ENCODE measurements around the gene BMPR1A.

Gene BMPR1A

DNA sequence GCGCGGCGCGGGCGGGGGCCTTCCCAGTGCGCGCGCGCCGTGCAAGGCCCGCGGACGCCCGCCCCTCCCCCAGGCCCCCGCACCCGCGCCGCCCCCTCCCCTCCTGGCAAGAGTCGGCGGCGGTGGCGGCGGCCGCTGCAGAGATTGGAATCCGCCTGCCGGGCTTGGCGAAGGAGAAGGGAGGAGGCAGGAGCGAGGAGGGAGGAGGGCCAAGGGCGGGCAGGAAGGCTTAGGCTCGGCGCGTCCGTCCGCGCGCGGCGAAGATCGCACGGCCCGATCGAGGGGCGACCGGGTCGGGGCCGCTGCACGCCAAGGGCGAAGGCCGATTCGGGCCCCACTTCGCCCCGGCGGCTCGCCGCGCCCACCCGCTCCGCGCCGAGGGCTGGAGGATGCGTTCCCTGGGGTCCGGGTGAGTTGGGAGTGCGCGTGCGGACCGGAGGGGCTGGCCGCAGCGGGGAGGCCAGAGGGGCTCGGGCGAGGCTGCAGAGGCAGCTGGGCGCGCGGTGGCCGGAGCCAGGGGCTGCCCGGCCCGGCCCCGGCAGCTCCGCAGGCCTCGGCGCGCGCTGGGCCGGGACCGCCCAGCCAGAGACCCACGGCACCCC lies at the start of gene BMPR1A:
Gene BMPR1A (plus strand): TSS at position 109 of the 602 bp plus-strand sequence. CDS start 119,400 bp downstream, outside the sequence.
- DNase-seq = no peak

DNA sequence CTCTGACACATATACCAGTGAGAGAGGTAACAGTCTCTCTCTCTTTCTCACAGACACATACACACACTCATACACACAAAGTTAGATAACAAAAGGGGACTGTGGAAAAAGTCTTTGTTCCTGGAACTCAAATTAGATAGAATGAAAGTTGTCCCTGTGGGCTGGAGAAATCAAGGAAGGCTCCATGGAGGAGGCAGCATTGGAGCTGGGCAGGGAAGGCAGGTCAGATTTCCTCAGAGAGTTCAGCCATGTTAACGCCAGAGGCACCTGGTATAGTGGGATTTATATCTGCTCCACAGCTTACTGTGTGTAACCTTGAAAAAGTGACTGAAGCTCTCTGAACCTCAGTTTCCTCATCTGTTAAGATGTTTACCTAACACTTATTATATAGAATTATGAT lies 49.4 kb upstream of the BMPR1A start:
- no peak for DNase-seq

DNA sequence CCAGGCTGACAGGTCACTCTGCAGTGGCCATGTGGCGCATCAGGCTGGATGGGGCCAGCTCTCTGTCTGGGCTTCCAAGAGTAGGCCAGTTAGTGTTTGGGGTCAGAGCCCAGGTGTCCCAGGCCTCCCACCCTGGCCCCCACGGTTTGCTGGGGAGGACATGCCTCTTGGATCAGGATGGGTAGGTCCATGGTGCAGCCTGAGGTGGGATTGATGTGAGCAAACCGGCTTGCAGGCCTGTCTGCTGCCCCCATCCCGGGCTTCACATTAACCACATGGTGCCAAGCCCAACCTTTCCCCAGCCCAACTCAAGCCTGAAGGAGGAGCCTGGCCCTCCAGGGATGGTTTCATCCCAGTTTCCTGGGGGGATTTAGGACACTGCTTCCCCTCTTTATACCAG lies 48.9 kb upstream of the BMPR1A start:
- no peak for DNase-seq

DNA sequence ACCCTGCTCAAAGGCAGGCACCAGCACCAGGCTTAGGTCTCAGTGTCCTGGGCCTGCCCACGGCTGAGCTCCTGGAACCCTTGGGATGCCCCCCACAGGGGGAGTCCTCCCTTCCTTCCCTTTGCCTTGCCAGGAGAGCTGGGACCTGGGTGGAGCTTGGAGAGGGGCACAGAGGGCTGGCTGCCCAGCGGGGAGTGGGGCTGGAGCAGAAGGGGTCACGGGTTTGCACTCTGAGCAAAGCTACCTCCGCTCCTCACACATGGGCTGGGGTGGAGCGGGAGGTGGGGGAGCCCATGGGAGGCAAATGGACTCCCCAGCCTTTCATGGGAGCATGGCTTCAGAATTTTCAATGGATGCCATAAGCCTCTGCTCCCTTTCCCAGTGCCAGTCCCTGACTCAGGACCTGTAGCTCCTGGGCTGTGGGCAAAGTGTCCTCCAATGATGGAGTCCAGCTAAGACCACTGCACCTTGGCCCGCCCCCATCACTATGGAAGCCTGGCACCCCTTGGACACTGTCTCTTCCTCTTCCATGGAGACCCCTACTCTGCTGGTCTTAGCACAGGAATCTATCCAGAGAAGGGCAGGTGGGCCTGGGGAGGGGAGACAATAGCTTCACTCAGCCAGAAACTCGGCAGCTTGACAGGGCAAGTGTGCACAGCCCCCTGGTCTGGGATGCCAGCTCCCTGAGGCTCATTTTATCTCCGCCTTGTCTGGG lies 48.2 kb upstream of the BMPR1A start:
- DNase-seq = no peak

DNA sequence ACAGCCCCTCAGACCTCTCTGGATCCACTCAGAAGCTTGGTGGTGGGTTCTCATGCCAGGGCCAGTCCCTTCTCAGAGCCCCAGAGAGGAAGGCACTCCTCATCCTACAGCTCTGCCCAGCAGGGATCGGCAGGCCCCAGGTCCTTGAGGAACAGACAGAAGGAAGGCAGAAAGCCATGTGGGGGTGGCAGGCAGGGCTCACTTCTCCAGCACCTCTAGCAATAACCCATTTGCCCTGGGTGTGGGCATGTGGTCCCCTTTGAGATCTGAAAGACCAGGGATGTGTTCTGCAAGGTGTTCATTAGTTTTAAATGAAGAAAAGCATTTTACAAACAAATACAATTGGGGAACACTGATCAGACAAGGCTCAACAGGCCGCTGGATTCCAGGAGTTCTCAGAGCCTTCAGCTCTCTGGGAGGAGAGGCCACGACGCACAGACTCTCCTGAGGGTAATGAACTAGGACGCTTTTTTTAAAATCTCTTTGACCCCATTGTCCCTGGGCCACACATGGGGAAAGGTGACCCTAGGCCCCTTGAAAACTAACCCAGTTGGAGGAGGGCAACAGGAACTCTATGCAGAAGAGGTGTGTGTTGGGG lies 47.5 kb upstream of the BMPR1A start:
- no peak for DNase-seq

DNA sequence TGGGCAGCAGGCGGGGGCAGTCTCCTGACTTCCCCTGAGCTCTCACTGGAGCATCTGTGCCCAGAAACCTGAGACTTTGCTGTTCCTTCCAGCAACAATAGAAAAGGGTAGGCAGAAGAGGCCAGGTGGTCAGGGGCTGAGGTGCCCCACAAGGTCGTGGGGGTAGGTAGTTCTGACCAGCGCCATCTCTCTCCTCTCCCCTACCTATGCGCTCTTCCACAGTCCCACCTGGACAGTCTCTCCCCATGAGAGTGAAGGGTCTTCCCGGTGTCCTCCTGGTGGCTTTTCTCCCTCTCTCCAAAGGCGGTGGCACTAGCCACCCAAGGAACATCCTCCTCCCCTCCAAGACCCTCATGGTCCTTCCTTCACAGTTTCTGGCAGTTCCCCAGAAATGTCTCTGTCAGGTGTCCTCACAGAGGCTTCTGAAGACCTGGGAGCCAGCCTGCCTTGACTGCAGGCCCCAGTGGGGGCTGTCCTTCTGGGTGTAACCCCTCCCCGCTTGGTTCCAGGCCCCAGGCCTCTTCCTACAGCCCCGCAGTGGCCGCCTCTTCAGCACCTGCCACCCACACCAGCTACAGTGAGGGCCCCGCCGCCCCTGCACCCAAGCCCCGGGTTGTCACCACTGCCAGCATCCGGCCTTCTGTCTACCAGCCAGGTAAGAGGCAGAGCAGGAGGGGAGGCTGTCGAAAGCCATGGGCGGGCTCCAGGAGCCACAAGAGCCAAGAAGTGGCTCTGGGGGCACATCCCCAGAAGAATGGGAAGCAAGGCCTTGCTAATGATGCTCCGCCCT lies 46.8 kb upstream of the BMPR1A start:
- no peak for DNase-seq

DNA sequence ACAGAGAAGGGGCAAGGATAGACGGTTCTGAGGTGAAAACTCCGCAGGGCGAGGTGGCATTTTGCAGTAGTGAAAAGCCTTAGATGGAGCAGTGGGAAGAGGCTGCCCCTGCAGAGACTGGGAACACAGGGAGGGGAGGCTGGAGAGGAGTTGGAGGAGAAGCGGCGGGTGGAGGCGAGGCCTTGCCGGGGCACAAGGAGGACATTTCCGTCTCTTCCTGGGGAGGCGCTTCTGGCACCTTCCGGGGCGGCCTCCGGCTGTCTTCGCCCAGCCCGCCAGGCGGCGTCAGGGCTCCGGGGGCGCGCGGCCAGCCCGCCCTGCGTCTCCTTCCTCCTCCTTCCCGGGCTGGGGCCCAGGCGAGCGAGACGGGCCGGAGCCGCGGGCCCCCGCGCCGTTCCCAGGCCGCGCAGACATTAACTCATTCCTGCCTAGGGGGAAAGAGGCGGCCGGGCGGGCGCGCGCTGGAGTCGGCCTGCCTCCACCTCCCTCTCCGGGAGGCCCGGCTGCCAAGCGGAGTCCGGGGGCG lies 45.4 kb upstream of the BMPR1A start:
- peak; percentile 81 for DNase-seq

DNA sequence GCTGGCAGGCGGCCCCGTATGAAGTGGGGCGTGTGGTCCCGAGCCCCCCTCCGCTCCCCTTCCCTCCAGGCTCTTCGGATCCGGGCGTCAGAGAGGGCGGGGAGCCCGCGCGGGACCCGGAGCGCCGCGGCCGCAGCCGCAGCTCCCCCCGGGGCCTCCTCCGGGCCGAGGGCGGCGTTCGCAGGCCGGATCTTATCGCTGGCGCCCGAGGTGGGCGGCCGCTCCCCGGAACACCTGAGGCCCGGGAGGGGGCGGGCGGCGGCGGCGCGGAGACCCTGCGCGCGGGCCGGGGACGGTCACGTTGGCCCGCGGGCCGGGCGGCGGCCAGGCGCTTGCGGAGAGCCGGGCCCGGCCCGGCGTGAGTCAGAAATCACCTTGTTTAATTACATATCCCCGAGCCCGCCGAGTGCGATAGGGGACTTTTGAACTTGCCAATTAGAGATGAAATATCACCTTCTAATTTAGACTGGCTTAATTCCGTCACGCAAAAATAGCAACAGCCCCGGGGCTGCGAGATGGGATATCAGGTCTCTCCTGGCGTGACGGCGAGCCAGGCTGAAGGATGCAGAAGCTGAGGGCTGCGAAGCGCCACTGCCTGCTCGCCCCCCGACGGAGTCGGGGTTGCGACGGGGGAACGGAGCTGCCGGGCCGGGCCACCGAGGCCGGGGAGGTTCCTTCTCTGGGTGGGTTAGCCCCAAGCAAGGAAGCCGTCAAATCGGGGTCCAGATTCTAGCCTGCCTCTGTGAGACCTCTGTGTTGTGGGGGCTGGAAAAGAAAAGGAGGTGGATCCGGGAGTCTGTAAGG lies 44.7 kb upstream of the BMPR1A start:
- DNase-seq = peak; percentile 51

DNA sequence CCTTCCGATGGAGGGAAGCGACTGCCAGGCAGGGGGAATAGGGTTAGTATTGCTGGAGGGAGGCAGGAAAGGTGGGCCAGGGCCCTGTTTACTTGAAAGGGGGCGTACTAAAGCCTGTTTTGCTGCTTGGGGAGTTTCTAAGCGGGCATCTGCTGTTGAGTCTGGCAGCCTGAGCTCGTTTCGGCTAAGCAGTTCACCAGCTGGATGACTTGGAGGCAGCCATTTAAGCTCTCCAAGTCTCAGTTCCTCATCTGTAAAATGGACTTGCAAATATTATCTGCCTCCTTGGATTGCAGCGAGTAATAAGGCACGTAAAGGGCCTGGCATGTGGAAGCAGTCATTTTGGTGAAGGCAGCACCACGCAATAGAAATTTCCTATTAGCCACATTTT lies 44.1 kb upstream of the BMPR1A start:
- no peak for DNase-seq

DNA sequence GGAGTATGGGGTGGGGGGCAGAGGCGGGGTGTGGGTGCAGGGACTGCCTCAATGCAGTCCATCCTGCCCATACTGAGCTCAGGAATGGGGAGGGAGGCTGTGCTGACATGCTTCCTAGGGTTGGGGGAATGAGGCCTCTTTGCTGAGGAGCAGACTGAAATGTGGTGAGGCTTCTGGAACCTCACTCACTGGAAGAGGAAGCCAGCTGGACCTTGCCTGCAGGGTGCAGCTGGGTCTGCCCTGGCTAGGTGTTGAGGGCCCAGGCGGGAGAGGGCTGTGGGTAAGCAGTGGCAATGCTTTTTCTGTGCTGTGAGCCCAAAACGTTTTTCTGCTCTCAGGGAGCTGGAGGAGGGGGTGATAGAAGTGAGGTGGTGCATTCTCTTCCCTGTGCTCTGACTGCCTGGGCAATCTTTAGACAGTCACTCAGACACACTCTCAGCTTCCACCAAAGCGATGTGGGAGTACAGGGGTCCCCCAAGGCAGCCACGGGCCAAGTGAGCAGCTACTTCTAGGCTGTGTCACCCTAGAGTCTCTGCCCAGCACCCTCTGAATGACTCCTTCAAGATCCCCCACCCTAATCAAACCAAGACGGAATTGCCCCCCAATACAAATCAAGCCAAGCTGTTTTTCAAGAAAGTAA lies 41.1 kb upstream of the BMPR1A start:
- no peak for DNase-seq

DNA sequence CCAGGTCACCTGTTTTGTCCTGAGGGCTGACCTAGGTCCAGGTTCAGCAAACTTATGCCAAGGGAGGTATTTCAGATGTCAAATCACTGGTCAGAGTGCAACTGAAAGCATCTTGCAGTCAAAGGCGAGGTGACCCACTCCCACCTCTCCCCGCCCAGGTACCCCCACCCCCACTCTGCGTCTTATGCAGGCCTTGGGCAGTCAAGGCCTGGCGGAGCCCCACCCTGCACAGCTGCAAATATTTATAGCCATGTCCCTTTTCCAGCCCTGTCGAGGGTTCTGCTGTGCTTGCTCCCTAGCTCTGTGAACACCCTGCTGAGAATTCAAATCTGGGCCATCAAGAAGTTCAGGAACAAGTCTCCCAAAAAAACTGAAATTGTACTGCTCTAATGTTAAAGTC lies 40.6 kb upstream of the BMPR1A start:
- DNase-seq = no peak

DNA sequence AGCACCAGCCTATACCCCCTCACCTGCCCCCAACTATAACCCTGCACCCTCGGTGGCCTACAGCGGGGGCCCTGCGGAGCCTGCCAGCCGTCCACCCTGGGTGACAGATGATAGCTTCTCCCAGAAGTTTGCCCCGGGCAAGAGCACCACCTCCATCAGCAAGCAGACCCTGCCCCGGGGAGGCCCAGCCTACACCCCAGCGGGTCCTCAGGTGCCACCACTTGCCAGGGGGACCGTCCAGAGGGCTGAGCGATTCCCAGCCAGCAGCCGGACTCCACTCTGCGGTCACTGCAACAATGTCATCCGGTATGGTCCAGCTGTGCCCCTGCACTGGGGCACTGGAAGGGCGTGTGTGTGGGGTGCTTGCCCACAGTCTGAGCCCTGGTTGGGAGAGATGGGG lies 40.0 kb upstream of the BMPR1A start:
- DNase-seq = no peak

DNA sequence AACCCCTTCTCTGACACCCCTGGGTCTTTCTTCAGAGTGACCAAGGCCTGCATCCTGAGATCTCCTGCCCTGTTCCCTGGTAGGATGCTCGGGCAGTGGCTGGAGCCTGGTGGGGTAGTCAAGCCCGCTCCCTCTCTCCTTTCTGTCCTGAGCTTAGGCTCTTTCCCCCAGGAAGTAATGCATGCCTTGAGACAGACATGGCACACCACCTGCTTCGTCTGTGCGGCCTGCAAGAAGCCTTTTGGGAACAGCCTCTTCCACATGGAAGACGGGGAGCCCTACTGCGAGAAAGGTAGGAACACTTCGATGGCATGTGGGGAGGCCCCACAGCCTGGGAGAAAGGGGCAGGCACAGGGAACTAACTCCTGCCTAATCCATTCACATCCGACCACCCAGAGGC lies 37.9 kb upstream of the BMPR1A start:
- no peak for DNase-seq

DNA sequence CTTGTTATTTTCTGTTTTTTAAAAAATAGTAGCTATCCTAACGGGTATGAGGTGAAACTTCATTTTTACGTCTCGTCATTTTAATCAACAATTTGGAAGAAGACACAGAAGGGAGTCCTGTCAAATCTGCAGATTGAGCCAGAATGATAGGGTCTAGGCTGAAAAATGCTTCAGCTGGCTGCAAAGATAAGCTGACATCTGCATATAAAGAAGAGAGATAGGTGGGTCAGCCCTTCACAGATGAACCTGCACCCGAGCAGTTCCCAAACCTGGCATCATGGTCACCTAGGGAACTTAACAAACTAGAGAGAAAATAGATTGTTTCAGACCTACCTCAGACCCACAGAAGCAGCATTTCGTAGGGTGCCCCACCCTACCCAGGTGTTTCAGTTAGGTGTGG lies 35.2 kb upstream of the BMPR1A start:
- no peak for DNase-seq

DNA sequence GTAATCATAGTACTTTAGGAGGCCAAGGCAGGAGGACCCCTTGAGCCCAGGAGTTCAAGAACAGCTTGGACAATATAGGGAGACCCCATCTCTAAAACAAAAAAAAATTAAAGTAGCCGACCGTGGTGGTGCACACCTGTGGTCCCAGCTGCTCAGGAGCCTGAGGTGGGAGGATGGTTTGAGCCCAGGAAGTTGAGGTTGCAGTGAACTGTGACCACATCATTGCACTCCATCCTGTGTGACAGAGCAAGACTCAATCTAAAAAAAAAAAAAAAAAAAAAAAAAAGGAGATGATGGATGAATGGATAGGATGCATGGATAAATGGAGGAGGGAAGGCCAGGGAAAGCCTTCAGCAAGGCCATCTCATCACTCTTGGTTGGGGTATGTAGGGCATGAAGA lies 33.4 kb upstream of the BMPR1A start:
- DNase-seq = no peak

DNA sequence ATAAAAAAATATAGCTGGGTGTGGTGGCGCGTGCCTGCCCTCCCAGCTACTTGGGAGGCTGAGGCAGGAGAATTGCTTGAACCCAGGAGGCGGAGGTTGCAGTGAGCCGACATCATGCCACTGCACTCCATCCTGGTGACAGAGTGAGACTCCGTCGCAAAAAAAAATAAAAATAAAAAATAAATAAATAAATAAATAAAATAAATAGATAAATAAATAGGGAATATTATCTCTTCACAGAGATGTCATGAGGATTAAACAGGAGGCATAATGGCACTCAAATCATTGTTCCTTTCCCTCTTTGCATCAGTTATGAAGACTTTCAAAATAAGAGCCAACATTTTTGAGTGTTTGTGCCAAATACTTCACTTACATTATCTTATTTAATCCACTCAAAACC lies 32.0 kb upstream of the BMPR1A start:
- no peak for DNase-seq

DNA sequence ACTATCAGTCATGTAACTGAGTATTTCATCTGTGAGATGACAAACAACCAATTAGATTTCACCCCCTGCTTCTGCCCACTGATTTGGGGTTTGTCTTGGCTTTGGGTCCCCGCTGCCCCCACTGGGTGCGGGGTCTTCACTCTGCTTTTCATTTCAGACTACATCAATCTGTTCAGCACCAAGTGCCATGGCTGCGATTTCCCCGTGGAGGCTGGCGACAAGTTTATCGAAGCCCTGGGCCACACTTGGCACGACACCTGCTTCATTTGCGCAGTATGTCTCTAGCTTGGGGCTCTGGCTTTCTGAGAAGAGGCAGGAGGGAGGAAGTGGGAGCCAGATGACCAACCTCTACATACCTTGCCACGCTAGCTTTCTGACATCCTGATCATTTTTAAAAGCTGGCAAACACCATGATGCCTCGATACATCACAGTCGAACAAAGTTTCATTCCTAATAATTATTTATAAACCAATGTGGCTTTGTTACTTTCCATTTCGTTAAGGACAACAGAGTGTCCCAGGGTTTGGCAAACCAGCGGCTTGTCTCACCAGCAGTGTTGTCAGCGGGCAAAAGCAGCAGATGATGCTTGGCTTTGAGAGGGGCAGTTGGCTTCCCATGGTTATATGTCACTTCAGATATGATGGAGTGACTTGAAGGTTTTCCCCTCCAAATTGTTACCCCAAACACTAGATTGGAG lies 30.3 kb upstream of the BMPR1A start:
- no peak for DNase-seq

DNA sequence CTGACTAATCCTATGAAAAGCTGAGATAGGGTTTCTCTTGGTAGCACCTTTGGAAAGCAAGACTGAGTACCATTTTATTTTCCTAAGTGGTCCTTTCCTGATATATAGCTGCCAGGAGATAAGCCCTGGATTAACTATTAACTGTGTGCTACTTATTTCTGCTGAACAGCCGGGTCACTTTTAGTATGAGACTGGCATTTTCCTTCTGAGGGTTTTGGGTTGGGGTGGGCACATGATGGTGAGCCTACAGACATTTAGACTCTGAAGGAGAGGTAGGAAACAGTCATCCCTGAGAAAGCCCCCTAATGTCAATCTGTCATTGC lies 29.8 kb upstream of the BMPR1A start:
- DNase-seq = no peak

DNA sequence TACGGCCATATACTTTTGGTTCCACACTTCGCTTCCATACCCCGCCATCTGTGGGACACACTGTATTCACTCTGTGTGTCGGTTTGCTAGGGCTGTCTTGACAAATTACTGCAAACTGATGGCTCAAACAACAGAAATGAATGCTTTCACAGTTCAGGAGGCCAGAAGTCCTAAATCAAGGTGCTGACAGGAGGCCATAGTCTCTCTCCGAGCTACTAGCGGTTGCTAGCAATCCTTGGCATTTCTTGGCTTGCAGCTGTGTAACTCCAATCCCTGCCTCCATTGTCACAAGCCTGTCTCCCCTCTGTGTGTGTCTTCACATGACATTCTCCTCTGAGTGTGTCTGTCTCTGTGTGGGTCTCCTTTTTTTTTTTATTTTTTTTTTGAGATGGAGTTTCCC lies 28.9 kb upstream of the BMPR1A start:
- DNase-seq = no peak

DNA sequence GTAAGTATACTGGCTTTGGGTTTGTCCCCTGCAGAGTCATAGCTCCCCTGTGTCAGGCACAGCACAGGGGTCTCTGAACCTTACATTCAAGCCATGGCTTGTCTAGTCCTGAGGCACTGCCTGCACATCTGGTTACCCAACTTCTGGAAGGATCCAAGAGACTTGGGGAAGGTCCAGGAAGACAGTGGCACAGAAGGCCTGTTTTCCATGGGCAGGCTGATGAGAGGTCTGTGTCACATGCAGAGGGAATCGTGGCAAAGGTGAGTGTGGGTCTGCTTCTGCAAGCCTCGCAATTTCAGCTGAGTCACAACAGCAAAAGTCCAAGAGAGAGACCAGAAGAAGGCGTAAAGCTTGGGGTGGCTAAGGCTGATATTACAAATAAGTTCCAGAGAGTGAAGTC lies 28.4 kb upstream of the BMPR1A start:
- DNase-seq = no peak

DNA sequence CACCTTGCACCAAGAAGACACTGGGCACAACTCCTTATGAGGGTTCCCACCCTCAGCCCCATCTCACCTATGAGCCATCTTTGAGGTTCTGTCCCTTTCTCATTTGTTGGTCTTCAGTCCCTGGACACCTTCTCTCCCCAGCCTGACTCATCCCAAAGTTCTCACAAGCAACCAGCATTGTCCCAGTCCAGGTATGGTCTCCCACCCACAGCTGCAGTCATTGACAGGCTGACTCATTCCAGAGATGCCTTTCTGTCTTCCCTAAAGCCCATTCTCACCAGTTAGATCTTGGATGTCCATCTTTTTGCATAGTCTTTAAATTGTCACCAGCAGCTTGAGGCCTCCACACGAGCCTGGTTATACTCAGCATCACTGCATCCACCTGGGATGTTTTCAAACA lies 26.7 kb upstream of the BMPR1A start:
- no peak for DNase-seq

DNA sequence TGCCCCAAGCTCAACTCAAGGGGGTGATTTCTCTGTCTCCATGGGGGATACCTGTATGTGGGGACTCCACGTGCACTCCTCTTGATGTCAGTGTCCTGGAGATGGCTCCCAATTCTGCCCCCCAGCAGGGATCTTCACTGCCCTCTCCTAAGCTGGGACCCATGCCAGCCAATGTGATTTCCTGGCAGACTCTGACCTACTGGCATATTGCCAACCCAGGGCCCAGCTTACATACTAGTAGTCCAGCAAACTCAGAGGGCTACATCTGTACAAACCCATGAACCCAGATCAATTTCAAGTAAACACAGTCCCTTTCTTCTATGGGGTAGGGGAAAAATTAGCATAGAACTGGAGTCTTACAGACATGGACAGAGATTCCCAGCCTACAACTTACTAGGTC lies 26.2 kb upstream of the BMPR1A start:
- DNase-seq = no peak

All from stimulated activated naive CD4-positive, alpha-beta T cell treated with Interleukin-2 at 50 U/mL for 16 hours (primary cell).